Neural cell (in vitro differentiated cells): Measurements from ENCODE around the gene RPS8. TPM values are rescaled to one million over a fixed set of nuclear protein-coding genes. Genes with fewer than 3 reads are reported as not detected.

ENCODE experiments used
- H2AFZ ChIP-seq: fragments of 200-600, 300-800 bp; sonication (generic), shearing (Covaris generic); 2 replicates; pipeline ENCODE4 v1.6.0; 2014; ENCODE audit warnings: low read depth, mild to moderate bottlenecking, antibody characterized with exemption, low read length, moderate library complexity
- H3F3A ChIP-seq: fragments of 200-600 bp; shearing (Covaris generic); 2 replicates; pipeline ENCODE4 v1.6.1; 2016; ENCODE audit warnings: mild to moderate bottlenecking, moderate library complexity, mixed read lengths, antibody characterized with exemption, low read length; ENCODE audit not compliant: insufficient read depth, poor library complexity, severe bottlenecking
- H3K27ac ChIP-seq: fragments of 200-600, 300-800 bp; sonication (generic), shearing (Covaris generic); 2 replicates; pipeline ENCODE4 v1.5.1; 2014; ENCODE audit warnings: mild to moderate bottlenecking, low read length, moderate library complexity
- H3K27me3 ChIP-seq: fragments of 300-800, 200-600 bp; sonication (generic), shearing (Covaris generic); 2 replicates; pipeline ENCODE4 v1.6.0; 2014; ENCODE audit warnings: mild to moderate bottlenecking, low read depth, low read length, moderate library complexity; ENCODE audit not compliant: insufficient read depth
- H3K36me3 ChIP-seq: fragments of 300-800, 200-600 bp; sonication (generic), shearing (Covaris generic); 2 replicates; pipeline ENCODE4 v1.5.1; 2014; ENCODE audit warnings: mild to moderate bottlenecking, antibody characterized with exemption, low read length, moderate library complexity; ENCODE audit not compliant: insufficient read depth
- H3K4me2 ChIP-seq: fragments of 300-800, 200-600 bp; sonication (generic), shearing (Covaris generic); 2 replicates; pipeline ENCODE4 v1.6.0; 2014; ENCODE audit warnings: mild to moderate bottlenecking, low read length
- H3K4me3 ChIP-seq: fragments of 300-800, 200-600 bp; sonication (generic), shearing (Covaris generic); 2 replicates; pipeline ENCODE4 v1.5.1; 2014; ENCODE audit warnings: mild to moderate bottlenecking, low read length, moderate library complexity
- H3K79me2 ChIP-seq: fragments of 200-600 bp; shearing (Covaris generic); replicated peaks from 2 replicates; pipeline ENCODE4 v1.6.0; 2014; ENCODE audit warnings: mild to moderate bottlenecking, low read length, moderate library complexity; ENCODE audit not compliant: insufficient read depth
- H3K9ac ChIP-seq: fragments of 300-800, 200-600 bp; sonication (generic), shearing (Covaris generic); 2 replicates; pipeline ENCODE4 v1.6.1; 2016; ENCODE audit warnings: mild to moderate bottlenecking, low read length, mixed read lengths
- H3K9me2 ChIP-seq: fragments of 200-600 bp; shearing (Covaris generic); 2 replicates; pipeline ENCODE4 v1.6.1; 2016; ENCODE audit warnings: mild to moderate bottlenecking, low read length, mixed read lengths; ENCODE audit not compliant: insufficient read depth
- H3K9me3 ChIP-seq: fragments of 200-600, 300-800 bp; sonication (generic), shearing (Covaris generic); 2 replicates; pipeline ENCODE4 v1.6.1; 2016; ENCODE audit warnings: mild to moderate bottlenecking, mixed run types, low read length, moderate library complexity, mixed read lengths
- H4K20me1 ChIP-seq: fragments of 200-600 bp; shearing (Covaris generic); 2 replicates; pipeline ENCODE4 v1.6.1; 2016; ENCODE audit warnings: mild to moderate bottlenecking, mixed run types; ENCODE audit not compliant: insufficient read depth
- EP300 ChIP-seq: fragments of 450-650 bp; conservative IDR thresholded peaks from 2 replicates; pipeline ENCODE4 v1.6.1; 2014; ENCODE audit warnings: antibody characterized with exemption, mild to moderate bottlenecking, moderate library complexity; ENCODE audit not compliant: poor library complexity, severe bottlenecking
- EZH2 ChIP-seq: fragments of 200-600, 300-800 bp; shearing (Covaris generic), sonication (generic); IDR thresholded peaks from 2 replicates; pipeline ENCODE4 v1.6.1; 2014; ENCODE audit warnings: antibody characterized with exemption, low read length, borderline replicate concordance, mild to moderate bottlenecking; ENCODE audit not compliant: insufficient read depth, poor library complexity, severe bottlenecking
- MXI1 ChIP-seq: fragments of 450-650 bp; conservative IDR thresholded peaks from 2 replicates; pipeline ENCODE4 v1.6.1; 2014; ENCODE audit warnings: antibody characterized with exemption, mild to moderate bottlenecking; ENCODE audit not compliant: poor library complexity, severe bottlenecking
- POLR2AphosphoS5 ChIP-seq: IDR thresholded peaks from 2 replicates; pipeline ENCODE4 v1.6.1; 2012
- RAD21 ChIP-seq: fragments of 450-650 bp; conservative IDR thresholded peaks from 2 replicates; pipeline ENCODE4 v1.6.1; 2014; ENCODE audit warnings: antibody characterized with exemption, mild to moderate bottlenecking, moderate library complexity
- SMC3 ChIP-seq: fragments of 450-650 bp; conservative IDR thresholded peaks from 2 replicates; pipeline ENCODE4 v1.6.1; 2014; ENCODE audit warnings: antibody characterized with exemption, mild to moderate bottlenecking, moderate library complexity; ENCODE audit not compliant: poor library complexity
- TAF1 ChIP-seq: IDR thresholded peaks from 2 replicates; pipeline ENCODE4 v1.6.1; 2012; ENCODE audit warnings: low read depth
- polyA plus RNA-seq: library from polyadenylated mRNA; depleted of rRNA; stranded (reverse); fragments of >200 nt; gene quantifications from 2 replicates; pipeline ENCODE4 v1.2.3, GENCODE V29; 2014
- TF ChIP-seq, protein P1 (sequence below): IDR thresholded peaks from 2 replicates; pipeline ENCODE4 v1.6.1; 2012; ENCODE audit warnings: borderline replicate concordance
- TF ChIP-seq, protein P2 (sequence below): fragments of 450-650 bp; IDR thresholded peaks from 2 replicates; pipeline ENCODE4 v1.5.1; 2014; ENCODE audit warnings: antibody characterized with exemption, mild to moderate bottlenecking, moderate library complexity; ENCODE audit not compliant: poor library complexity, severe bottlenecking

Gene RPS8
- polyA plus RNA-seq, 1 donor from 2014 or later = 2,015 TPM

DNA sequence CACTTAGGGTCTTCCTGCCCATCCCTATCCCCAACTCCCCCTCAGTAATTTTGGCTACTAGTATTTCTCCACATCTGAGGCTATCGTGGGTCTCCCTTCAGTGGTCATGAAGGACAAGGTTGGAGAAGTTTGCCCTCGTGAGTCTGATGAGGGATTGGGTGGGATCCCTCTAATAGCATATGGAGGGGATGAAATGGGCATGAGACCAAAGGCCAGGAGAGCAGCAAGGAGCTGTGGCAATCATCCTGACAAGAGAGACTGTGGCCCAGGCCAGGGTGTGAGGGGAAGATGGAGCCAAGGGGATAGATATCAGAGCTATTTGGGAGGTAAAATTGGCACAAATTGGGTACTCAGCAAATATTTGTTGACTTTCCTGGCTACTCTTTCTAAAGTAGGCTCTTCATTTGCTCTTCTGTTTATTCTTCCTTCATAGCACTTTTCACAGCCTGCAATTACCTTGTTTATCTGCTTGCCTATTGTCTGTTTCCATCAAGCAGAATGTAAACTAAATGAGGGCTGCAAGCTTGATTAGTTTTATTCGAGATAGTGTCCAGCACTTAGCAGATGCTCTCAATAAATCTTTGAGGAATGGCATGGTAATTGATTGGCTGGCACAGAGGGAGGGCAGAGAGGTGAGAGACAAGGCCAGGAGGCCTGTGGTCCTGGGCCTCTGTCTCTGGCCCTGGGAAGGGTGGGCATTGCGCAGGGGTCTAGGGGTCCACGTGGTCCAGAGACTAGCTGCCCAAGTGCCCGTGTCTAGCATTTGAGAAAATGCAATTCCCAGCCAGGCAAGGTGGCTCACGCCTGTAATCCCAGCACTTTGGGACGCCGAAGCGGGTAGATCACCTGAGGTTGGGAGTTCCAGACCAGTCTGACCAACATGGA is 23.4 kb downstream of the RPS8 start:
- H3K9ac ChIP-seq = no peak overlapping the region
- no peak overlapping the region for H2AFZ ChIP-seq
- TF ChIP-seq TAF1 (no peak), EP300 (no peak), SMC3 (no peak), POLR2AphosphoS5 (no peak), EZH2 (no peak), MXI1 (no peak), RAD21 (no peak)
- TF ChIP-seq, protein P1, sequence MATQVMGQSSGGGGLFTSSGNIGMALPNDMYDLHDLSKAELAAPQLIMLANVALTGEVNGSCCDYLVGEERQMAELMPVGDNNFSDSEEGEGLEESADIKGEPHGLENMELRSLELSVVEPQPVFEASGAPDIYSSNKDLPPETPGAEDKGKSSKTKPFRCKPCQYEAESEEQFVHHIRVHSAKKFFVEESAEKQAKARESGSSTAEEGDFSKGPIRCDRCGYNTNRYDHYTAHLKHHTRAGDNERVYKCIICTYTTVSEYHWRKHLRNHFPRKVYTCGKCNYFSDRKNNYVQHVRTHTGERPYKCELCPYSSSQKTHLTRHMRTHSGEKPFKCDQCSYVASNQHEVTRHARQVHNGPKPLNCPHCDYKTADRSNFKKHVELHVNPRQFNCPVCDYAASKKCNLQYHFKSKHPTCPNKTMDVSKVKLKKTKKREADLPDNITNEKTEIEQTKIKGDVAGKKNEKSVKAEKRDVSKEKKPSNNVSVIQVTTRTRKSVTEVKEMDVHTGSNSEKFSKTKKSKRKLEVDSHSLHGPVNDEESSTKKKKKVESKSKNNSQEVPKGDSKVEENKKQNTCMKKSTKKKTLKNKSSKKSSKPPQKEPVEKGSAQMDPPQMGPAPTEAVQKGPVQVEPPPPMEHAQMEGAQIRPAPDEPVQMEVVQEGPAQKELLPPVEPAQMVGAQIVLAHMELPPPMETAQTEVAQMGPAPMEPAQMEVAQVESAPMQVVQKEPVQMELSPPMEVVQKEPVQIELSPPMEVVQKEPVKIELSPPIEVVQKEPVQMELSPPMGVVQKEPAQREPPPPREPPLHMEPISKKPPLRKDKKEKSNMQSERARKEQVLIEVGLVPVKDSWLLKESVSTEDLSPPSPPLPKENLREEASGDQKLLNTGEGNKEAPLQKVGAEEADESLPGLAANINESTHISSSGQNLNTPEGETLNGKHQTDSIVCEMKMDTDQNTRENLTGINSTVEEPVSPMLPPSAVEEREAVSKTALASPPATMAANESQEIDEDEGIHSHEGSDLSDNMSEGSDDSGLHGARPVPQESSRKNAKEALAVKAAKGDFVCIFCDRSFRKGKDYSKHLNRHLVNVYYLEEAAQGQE = no peak
- TF ChIP-seq, protein P2, sequence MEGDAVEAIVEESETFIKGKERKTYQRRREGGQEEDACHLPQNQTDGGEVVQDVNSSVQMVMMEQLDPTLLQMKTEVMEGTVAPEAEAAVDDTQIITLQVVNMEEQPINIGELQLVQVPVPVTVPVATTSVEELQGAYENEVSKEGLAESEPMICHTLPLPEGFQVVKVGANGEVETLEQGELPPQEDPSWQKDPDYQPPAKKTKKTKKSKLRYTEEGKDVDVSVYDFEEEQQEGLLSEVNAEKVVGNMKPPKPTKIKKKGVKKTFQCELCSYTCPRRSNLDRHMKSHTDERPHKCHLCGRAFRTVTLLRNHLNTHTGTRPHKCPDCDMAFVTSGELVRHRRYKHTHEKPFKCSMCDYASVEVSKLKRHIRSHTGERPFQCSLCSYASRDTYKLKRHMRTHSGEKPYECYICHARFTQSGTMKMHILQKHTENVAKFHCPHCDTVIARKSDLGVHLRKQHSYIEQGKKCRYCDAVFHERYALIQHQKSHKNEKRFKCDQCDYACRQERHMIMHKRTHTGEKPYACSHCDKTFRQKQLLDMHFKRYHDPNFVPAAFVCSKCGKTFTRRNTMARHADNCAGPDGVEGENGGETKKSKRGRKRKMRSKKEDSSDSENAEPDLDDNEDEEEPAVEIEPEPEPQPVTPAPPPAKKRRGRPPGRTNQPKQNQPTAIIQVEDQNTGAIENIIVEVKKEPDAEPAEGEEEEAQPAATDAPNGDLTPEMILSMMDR = no peak
- no peak overlapping the region for H3K4me2 ChIP-seq
- no peaks in the 10 kb centered on the region for H3K79me2 ChIP-seq
- H3K27ac ChIP-seq = no peak overlapping the region
- no peaks in the 10 kb centered on the region for H3K9me2 ChIP-seq
- H3K36me3 ChIP-seq = no peaks in the 10 kb centered on the region
- no peaks in the 10 kb centered on the region for H4K20me1 ChIP-seq
- H3K4me3 ChIP-seq = no peak overlapping the region
- H3F3A ChIP-seq = no peaks in the 10 kb centered on the region
- no peaks in the 10 kb centered on the region for H3K9me3 ChIP-seq
- no peaks in the 10 kb centered on the region for H3K27me3 ChIP-seq

DNA sequence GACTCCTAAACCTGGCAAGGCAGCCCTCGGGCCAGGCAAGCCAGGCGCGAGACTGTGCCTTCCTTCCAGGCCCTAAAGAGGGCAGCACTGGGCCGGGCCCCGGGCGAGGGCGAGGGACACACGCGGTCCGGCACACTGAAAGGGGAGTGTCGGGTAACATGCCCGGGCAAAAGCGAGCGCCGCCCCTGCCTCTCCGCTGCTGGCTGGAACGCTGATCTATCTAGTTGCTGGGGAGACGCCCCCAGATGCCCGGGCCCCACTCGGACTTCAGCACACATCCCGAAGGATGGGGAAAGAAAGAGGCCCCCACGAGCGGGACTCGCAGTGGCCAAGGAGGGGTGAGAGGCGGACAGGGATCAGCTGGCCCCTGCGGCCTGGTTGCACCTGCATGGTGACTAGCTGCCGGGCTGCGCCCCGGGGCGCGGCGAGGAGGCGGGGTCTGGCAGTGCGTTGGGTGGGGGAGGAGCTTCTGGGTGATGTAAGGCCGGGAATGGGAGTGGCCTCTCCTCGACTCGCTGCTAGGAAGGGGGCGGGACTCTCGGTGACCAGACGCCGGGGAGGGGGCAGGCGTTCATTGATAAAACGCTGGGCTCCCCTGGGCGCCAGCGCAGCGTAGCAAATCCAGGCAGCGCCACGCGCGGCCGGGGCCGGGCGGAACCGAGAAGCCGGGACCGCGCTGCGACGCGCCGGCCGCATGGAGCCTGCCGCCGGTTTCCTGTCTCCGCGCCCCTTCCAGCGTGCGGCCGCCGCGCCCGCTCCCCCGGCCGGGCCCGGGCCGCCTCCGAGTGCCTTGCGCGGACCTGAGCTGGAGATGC is 24.6 kb downstream of the RPS8 start, which contains the start of gene PLK3:
PLK3 (plus strand) TSS at position 608 of the 815 bp plus-strand sequence; CDS start at position 695, 87 bp downstream.
- Histone ChIP-seq H3K9me2 (no peaks in the 10 kb centered on the region), H3K27me3 (no peaks in the 10 kb centered on the region), H2AFZ (peak within 1 kb of the TSS; percentile 73), H4K20me1 (no peaks in the 10 kb centered on the region), H3K79me2 (no peaks in the 10 kb centered on the region), H3K9ac (peak within 1 kb of the TSS; percentile 84), H3K4me3 (peak within 1 kb of the TSS; percentile 89), H3F3A (no peaks in the 10 kb centered on the region), H3K9me3 (no peaks in the 10 kb centered on the region), H3K27ac (peak within 1 kb of the TSS; percentile 81), H3K36me3 (no peaks in the 10 kb centered on the region), H3K4me2 (peak within 1 kb of the TSS; percentile 62)
- TF ChIP-seq, protein P1 = no peak
- TF ChIP-seq SMC3 = peak; percentile 44
- TF ChIP-seq MXI1 = peak; percentile 89
- TF ChIP-seq POLR2AphosphoS5 = peak; percentile 90
- TF ChIP-seq RAD21 = peak; percentile 57
- TF ChIP-seq EP300 = peak; percentile 23
- TF ChIP-seq EZH2 = no peak
- TF ChIP-seq, protein P2 = peak; percentile 87
- peak; percentile 67 for TF ChIP-seq TAF1
